ENCODE data around the gene C10orf143. TPM values are rescaled to one million over a fixed set of nuclear protein-coding genes. Genes with fewer than 3 reads are reported as not detected.

Gene C10orf143
- total RNA-seq, 1 experiment from 2014 or later, result 1.6 TPM

DNA sequence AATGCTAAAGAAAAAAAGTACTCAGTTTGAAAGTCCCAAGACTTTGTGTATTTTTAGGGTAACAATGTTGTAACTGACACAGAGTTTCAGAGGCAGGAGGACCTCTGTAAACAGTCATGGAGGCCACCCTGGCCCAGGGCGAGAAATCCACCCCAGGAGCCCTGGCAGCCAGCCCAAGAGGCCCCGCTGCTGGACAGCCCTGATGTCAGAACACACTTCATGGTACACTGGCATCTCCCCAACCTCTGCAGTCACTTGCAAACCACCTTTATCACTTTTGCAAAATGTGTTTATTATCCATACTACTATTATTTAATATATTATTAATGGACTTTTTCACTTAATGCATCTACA lies 30.2 kb downstream of the C10orf143 start (continued):
- TF ChIP-seq, protein P1, sequence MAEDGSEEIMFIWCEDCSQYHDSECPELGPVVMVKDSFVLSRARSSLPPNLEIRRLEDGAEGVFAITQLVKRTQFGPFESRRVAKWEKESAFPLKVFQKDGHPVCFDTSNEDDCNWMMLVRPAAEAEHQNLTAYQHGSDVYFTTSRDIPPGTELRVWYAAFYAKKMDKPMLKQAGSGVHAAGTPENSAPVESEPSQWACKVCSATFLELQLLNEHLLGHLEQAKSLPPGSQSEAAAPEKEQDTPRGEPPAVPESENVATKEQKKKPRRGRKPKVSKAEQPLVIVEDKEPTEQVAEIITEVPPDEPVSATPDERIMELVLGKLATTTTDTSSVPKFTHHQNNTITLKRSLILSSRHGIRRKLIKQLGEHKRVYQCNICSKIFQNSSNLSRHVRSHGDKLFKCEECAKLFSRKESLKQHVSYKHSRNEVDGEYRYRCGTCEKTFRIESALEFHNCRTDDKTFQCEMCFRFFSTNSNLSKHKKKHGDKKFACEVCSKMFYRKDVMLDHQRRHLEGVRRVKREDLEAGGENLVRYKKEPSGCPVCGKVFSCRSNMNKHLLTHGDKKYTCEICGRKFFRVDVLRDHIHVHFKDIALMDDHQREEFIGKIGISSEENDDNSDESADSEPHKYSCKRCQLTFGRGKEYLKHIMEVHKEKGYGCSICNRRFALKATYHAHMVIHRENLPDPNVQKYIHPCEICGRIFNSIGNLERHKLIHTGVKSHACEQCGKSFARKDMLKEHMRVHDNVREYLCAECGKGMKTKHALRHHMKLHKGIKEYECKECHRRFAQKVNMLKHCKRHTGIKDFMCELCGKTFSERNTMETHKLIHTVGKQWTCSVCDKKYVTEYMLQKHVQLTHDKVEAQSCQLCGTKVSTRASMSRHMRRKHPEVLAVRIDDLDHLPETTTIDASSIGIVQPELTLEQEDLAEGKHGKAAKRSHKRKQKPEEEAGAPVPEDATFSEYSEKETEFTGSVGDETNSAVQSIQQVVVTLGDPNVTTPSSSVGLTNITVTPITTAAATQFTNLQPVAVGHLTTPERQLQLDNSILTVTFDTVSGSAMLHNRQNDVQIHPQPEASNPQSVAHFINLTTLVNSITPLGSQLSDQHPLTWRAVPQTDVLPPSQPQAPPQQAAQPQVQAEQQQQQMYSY (CRISPR knock-in tag; IDR thresholded peaks at IDR 0.05), result no peak
- no peak for TF ChIP-seq ELF4 (CRISPR knock-in tag; IDR thresholded peaks at IDR 0.05; ENCODE audit: low read depth)

DNA sequence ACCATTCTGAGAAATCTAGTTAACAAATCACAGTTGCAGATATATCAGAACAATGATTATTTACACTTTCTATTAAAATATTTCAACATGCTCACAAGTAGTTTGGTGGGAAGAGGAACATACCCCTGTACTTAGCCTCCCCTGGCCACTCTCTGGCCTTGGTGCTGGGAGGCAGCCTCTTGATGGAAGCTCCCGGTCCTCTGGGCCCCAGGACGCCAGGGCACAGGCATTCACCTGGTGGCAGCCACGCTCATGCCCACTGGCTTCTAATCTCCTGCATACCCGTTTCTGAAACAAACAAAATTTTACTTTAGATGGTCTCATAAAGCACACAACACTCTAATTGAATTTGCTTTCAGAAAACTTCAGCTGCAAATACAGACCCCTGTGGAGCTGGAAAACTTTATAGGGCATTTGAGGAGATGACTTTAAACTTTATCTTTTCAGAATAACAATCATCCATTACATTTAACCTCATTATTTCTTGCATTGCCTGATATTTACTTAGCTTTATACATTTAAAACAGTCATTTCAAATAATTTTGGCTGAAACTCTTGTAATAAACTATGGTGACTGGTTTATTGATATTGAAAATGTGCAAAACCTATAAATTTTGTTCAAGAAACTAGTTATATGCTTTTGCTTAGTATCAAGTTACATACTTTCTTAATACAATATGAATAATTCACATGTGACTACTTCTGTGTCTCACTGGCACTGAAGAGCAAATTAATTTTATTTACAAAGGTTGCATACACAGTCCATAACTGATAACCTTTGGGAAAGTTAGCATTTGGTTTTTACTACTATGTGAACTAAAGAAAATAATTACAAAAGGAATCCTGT lies 30.8 kb downstream of the C10orf143 start:
- Mint-ChIP-seq H3K9me3 (peaks cover 11% of the 10 kb centered on the region), H3K36me3 (no peaks in the 10 kb centered on the region), H3K27me3 (ENCODE audit: low read depth) (no peaks in the 10 kb centered on the region), H3K4me3 (no peak overlapping the region), H3K4me1 (peaks cover 8% of the 10 kb centered on the region), H3K27ac (no peak overlapping the region)
- ATAC-seq (no peak), DNase-seq (ENCODE audit: low spot score) (no peak)
- TF ChIP-seq TEAD1 (CRISPR knock-in tag; IDR thresholded peaks at IDR 0.05) (no peak), SMAD3 (CRISPR knock-in tag; IDR thresholded peaks at IDR 0.05; ENCODE audit: borderline replicate concordance) (no peak), CBFB (CRISPR knock-in tag; IDR thresholded peaks at IDR 0.05; ENCODE audit: low read depth) (no peak), ZBTB21 (CRISPR knock-in tag; IDR thresholded peaks at IDR 0.05; ENCODE audit: borderline replicate concordance) (no peak), SOX15 (CRISPR knock-in tag; IDR thresholded peaks at IDR 0.05) (no peak), RORB (CRISPR knock-in tag; IDR thresholded peaks at IDR 0.05) (no peak), TCF7 (CRISPR knock-in tag; IDR thresholded peaks at IDR 0.05; ENCODE audit: low read depth) (no peak), NR1H2 (CRISPR knock-in tag; IDR thresholded peaks at IDR 0.05) (no peak), RELA (CRISPR knock-in tag; IDR thresholded peaks at IDR 0.05; ENCODE audit: borderline replicate concordance) (no peak), FOXJ3 (CRISPR knock-in tag; IDR thresholded peaks at IDR 0.05; ENCODE audit: borderline replicate concordance) (no peak), ETV6 (CRISPR knock-in tag; IDR thresholded peaks at IDR 0.05) (no peak), JAZF1 (CRISPR knock-in tag; IDR thresholded peaks at IDR 0.05) (no peak)
- TF ChIP-seq, protein P1 (CRISPR knock-in tag; IDR thresholded peaks at IDR 0.05), result no peak
- TF ChIP-seq, protein P2, sequence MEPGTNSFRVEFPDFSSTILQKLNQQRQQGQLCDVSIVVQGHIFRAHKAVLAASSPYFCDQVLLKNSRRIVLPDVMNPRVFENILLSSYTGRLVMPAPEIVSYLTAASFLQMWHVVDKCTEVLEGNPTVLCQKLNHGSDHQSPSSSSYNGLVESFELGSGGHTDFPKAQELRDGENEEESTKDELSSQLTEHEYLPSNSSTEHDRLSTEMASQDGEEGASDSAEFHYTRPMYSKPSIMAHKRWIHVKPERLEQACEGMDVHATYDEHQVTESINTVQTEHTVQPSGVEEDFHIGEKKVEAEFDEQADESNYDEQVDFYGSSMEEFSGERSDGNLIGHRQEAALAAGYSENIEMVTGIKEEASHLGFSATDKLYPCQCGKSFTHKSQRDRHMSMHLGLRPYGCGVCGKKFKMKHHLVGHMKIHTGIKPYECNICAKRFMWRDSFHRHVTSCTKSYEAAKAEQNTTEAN (CRISPR knock-in tag; IDR thresholded peaks at IDR 0.05), result no peak
- TF ChIP-seq, protein P3, sequence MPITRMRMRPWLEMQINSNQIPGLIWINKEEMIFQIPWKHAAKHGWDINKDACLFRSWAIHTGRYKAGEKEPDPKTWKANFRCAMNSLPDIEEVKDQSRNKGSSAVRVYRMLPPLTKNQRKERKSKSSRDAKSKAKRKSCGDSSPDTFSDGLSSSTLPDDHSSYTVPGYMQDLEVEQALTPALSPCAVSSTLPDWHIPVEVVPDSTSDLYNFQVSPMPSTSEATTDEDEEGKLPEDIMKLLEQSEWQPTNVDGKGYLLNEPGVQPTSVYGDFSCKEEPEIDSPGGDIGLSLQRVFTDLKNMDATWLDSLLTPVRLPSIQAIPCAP (CRISPR knock-in tag; IDR thresholded peaks at IDR 0.05), result no peak
- ChIA-PET POLR2A (no interaction called here), CTCF (interaction anchor here (3.0 kb wide), 1 partner anchor 31 kb away, joined by 16 read pairs; the partner anchor contains the start of gene C10orf143)

Data from WTC11 (cell line).